K562 (cell line): ENCODE data around the gene OTUD5. TPM values are rescaled to one million over a fixed set of nuclear protein-coding genes. Genes with fewer than 3 reads are reported as not detected.

Source experiments
- AFF1 ChIP-seq, 2 experiments: fragments of 450-650 bp; IDR thresholded peaks; 2 replicates each; pipeline ENCODE4 v1.6.1; 2018; ENCODE audit warnings: mild to moderate bottlenecking in 2 of 2, low read depth in 1 of 2; ENCODE audit not compliant: partially characterized antibody in 2 of 2
- ATF7 ChIP-seq: fragments of 450-650 bp; IDR thresholded peaks from 2 replicates; pipeline ENCODE4 v1.7.1; 2014; ENCODE audit warnings: mild to moderate bottlenecking, moderate library complexity
- CC2D1A ChIP-seq: fragments of 450-650 bp; IDR thresholded peaks from 2 replicates; pipeline ENCODE4 v1.6.1; 2017; ENCODE audit warnings: mild to moderate bottlenecking
- CREM ChIP-seq: IDR thresholded peaks from 2 replicates; pipeline ENCODE4 v1.6.1; 2014; ENCODE audit warnings: antibody characterized with exemption, low read depth
- EP400 ChIP-seq: fragments of 450-650 bp; IDR thresholded peaks from 2 replicates; pipeline ENCODE4 v1.6.1; 2017; ENCODE audit warnings: antibody characterized with exemption, mild to moderate bottlenecking, moderate library complexity
- ETV5 ChIP-seq: sonication (generic); formaldehyde crosslinking; IDR thresholded peaks from 2 replicates; pipeline ENCODE4 v1.4.0; 2020; ENCODE audit warnings: low read depth, mild to moderate bottlenecking, missing genetic modification reagents
- FOXK2 ChIP-seq, 2 experiments: fragments of 450-650 bp; IDR thresholded peaks in 1 of 2; conservative IDR thresholded peaks in 1 of 2; 2 replicates each; pipeline ENCODE4 v1.6.1; 2016; ENCODE audit warnings: low read depth in 2 of 2, mild to moderate bottlenecking in 1 of 2
- NEUROD1 ChIP-seq: fragments of 150-350 bp; IDR thresholded peaks from 2 replicates; pipeline ENCODE4 v1.6.1; 2014; ENCODE audit warnings: borderline replicate concordance, low read length, low read depth; ENCODE audit not compliant: partially characterized antibody
- PHB ChIP-seq: fragments of 250-450 bp; sonication (Bioruptor Pico); IDR thresholded peaks from 2 replicates; pipeline ENCODE4 v1.5.0; 2021
- POLR2AphosphoS5 ChIP-seq: IDR thresholded peaks from 2 replicates; pipeline ENCODE4 v1.6.1; 2011; ENCODE audit warnings: mild to moderate bottlenecking, low read depth, low read length, moderate library complexity; ENCODE audit not compliant: control insufficient read depth, insufficient read depth
- PRDM10 ChIP-seq: fragments of 450-650 bp; IDR thresholded peaks from 2 replicates; pipeline ENCODE4 v1.6.1; 2018; ENCODE audit not compliant: partially characterized antibody
- SP1 ChIP-seq: sonication (generic); formaldehyde crosslinking; IDR thresholded peaks from 2 replicates; pipeline ENCODE4 v1.8.1; 2022; ENCODE audit warnings: mild to moderate bottlenecking, missing genetic modification reagents
- TFAP4 ChIP-seq: sonication (generic); formaldehyde crosslinking; IDR thresholded peaks from 2 replicates; pipeline ENCODE4 v1.8.0; 2022; ENCODE audit warnings: missing genetic modification reagents, mild to moderate bottlenecking, moderate library complexity, borderline replicate concordance
- ZC3H4 ChIP-seq: sonication (generic); formaldehyde crosslinking; IDR thresholded peaks from 2 replicates; pipeline ENCODE4 v1.9.0; 2021; ENCODE audit warnings: missing genetic modification reagents, borderline replicate concordance
- ZNF146 ChIP-seq: IDR thresholded peaks from one replicate; pipeline ENCODE4 v1.6.1; 2018; ENCODE audit warnings: missing compliant biosample characterization; ENCODE audit not compliant: unreplicated experiment
- ZNF324 ChIP-seq: fragments of 250-450 bp; sonication (Bioruptor Pico); IDR thresholded peaks from 2 replicates; pipeline ENCODE4 v1.4.0; 2020; ENCODE audit warnings: mild to moderate bottlenecking
- ZNF740 ChIP-seq, 3 experiments: fragments of 200-800 bp in 1 of 3; sonication (Bioruptor generic) in 1 of 3; sonication (generic) in 1 of 3; formaldehyde crosslinking in 1 of 3; IDR thresholded peaks; 2 replicates each; pipeline versions ENCODE4 v1.6.1 to v1.8.0; 2016 to 2022; ENCODE audit warnings: mild to moderate bottlenecking in 2 of 3, missing compliant biosample characterization in 2 of 3, missing genetic modification characterization in 2 of 3, missing genetic modification reagents in 1 of 3
- ZNF766 ChIP-seq: fragments of 200-800 bp; sonication (Bioruptor generic); conservative IDR thresholded peaks from 2 replicates; pipeline ENCODE4 v1.6.1; 2016; ENCODE audit warnings: missing genetic modification characterization, missing compliant biosample characterization
- polyA plus RNA-seq, 8 experiments: library from polyadenylated mRNA; depleted of rRNA in 4 of 8; stranded (reverse) in 5 of 8; unstranded in 3 of 8; fragments of >200 nt; fragmentation: Nextera tagmentation in 2 of 8; fragmentation: Illumina TruSeq in 1 of 8; extraction: Ambion mirVana in 2 of 8; extraction: Trizol in 1 of 8; gene quantifications; 2 replicates each; pipeline versions ENCODE4 v1.2.1 to v1.2.3, GENCODE V29; 2011 to 2014; ENCODE audit warnings: inconsistent platforms in 1 of 8, missing spikeins in 1 of 8
- total RNA-seq, 7 experiments: library from RNA; depleted of rRNA in 6 of 7; stranded (reverse); fragments of >200 nt in 6 of 7; fragmentation: Illumina TruSeq in 2 of 7; extraction: Trizol in 2 of 7; gene quantifications; 2 replicates each; pipeline versions ENCODE4 v1.2.1 to v1.2.3, GENCODE V29; 2011 to 2021; ENCODE audit warnings: low replicate concordance in 1 of 7

OTUD5 gene
- total and polyA plus RNA-seq, 9 of the 15 experiments (the other 6 are each of a cell fraction or from before 2014, with no cell fraction given): 3.6 to 102 (median 59.0) TPM

- TF ChIP-seq PRDM10 (peak; percentile 99), EP400 (0 out of 2 replicates have a peak, but pooled peaks have one; percentile 72), ATF7 (peak; percentile 97), POLR2AphosphoS5 (peak; percentile 29), ZC3H4 (CRISPR knock-in tag) (no peak), NEUROD1 (no peak), TFAP4 (CRISPR knock-in tag) (peak; percentile 23; the same call in 1 of the 2 replicates), CREM (peak; percentile 88), ZNF740 (CRISPR knock-in tag; IDR thresholded peaks at IDR 0.05) (no peak), ZNF740 (tag; IDR thresholded peaks at IDR 0.05) (peak in 1 of 2 experiments; percentile 16; a peak in 1 of 4 replicates), PHB (CRISPR knock-in tag) (no peak), AFF1 (IDR thresholded peaks at IDR 0.05; ENCODE audit: low read depth in 1 of 2, partially characterized antibody in 2 of 2) (peak in 1 of 2 experiments; percentile 43), ZNF324 (CRISPR knock-in tag) (no peak), SP1 (CRISPR knock-in tag) (peak; percentile 10; the same call in 1 of the 2 replicates), ZNF146 (CRISPR knock-in tag) (no peak), ETV5 (peak; percentile 71), ZNF766 (CRISPR knock-in tag) (0 out of 2 replicates have a peak, but pooled peaks have one; percentile 28), FOXK2 (conservative IDR thresholded peaks at IDR 0.05 in 1 of 2, IDR thresholded peaks at IDR 0.05 in 1 of 2; ENCODE audit: low read depth in 2 of 2) (peak in 1 of 2 experiments; percentile 97; a peak in 2 of 4 replicates), CC2D1A (no peak)
Measured at GRCh38 chrX:48897157-48897624, 60.2 kb downstream of the OTUD5 start (continued).
